Measurements from ENCODE around the gene UNC5CL.
A peak's percentile ranks its signal among the peaks of the same experiment; 100 is the strongest.

Gene UNC5CL, protein sequence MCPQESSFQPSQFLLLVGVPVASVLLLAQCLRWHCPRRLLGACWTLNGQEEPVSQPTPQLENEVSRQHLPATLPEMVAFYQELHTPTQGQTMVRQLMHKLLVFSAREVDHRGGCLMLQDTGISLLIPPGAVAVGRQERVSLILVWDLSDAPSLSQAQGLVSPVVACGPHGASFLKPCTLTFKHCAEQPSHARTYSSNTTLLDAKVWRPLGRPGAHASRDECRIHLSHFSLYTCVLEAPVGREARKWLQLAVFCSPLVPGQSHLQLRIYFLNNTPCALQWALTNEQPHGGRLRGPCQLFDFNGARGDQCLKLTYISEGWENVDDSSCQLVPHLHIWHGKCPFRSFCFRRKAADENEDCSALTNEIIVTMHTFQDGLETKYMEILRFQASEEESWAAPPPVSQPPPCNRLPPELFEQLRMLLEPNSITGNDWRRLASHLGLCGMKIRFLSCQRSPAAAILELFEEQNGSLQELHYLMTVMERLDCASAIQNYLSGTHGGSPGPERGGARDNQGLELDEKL

DNA sequence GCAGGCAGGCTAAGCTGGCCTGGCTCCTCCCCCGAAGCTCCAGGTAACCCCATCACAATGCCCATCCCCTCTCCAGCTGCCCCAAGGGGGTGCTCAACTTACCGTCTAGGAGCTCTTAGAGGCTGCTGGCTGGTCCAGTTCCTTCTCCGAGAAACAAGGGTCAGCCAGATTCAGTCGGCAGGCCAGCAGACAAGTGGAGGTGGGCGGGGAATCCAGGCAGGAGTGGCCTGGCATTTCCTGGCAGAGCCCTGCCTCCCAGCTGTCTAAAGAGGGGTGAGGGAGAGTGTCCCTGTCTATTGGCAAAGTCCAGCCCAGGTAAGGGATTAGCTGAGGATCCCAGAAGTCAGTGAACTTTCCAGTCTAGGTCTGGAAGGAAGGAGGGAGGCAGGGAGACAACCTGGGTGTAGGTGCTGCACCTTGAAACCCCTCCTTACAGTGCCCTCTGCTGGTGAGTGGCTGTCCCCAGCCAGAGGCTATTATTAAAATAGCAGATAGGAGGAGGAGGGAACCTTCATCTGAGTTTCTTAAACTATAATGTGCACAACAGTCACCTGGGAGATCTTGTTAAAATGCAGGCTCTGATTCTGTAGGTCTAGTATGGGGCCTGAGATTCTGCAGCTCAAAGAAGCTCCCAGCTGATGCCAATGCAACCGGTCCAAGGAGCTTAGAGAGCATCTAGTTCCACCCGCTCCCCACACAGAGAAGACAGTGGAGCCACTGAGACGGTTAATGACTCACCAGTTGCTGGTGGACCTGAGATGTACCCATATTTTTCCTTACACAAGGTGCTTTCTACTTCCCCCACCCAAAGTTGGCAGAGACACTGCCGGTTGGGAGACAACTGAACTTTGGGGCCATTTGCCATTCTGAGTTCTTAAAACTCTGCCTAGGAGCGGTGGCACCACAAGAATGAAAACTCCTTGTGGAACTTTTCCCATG is at the start of gene UNC5CL:
Gene UNC5CL, minus strand, starts transcription at position 162 of the 939 bp plus-strand sequence. CDS start 4,147 bp downstream, outside the sequence.
- peak; percentile 42 to 46 for DNase-seq

- DNase-seq = no peak
These were observed 49.4 kb upstream of the UNC5CL start for GRCh38 chr6:41088451-41088850.

GRCh38 chr6:41085182-41085581 is 46.2 kb upstream of the UNC5CL start:
- DNase-seq = no peak

DNA sequence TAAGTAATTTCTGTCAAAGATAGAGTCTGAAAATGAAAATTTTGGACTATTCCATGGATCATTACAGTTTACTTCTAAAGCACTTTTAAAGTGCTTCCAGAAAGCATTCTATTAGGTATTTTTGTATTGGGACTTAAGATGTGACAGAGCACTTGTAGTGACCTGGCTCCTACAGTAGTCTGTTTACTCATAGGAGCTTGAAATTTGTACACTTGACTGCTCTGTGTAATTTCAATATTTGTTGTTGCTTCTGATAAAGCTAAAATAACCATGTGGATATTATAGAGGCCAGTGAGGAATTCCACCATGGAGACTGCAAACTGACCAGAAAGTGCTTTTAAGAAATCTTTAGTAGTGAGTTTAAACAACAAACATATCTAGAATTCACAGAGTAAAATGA is 44.1 kb upstream of the UNC5CL start:
- no peak for DNase-seq

DNA sequence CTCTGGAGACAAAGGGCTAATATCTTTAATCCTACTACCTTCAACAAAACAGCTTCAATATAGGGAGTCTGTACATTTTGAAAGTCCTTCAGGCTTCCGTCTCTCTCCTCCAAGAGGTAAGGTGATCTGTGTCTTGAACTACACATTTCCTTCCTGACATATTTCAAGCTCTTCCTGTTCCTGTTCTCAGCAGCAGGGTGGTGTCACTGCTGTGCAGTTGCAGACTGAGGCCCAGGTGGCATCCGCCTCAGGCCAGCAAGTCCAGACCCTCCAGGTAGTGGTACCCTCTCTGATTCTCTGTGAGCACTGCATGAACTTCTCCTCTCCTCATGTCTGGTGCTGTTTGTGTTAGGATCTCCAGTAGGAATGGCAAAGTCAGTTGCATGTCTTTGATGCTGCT is 41.6 kb upstream of the UNC5CL start:
- DNase-seq = no peak

GRCh38 chr6:41079080-41079479 is 40.1 kb upstream of the UNC5CL start:
- no peak for DNase-seq

GRCh38 chr6:41078101-41078500 is 39.1 kb upstream of the UNC5CL start:
- no peak for DNase-seq

DNA sequence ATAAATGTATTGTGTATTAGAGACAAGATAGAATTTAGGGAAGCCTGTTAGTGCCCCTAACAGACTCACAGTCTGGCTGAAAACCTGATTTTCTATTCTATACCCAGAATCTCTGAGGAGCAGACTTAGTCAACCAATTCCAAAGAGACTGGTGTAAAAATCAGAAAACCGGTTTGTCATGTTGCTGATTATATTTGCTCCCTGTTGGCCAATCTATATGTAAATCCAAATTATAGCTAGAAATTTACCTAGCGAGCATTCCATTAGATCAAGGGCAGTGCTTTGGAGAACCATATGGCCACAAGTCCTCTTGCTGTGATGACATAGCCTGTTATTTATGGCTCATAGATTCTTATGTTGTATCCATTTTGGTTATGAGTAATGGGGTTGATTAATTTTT is 38.5 kb upstream of the UNC5CL start:
- no peak for DNase-seq

GRCh38 chr6:41075651-41076626 is 36.9 kb upstream of the UNC5CL start:
- DNase-seq = no peak

GRCh38 chr6:41074692-41075436 is 35.8 kb upstream of the UNC5CL start:
- DNase-seq = no peak

- DNase-seq = no peak
These were observed 35.1 kb upstream of the UNC5CL start for GRCh38 chr6:41073968-41074691.

GRCh38 chr6:41073203-41073967 is 34.4 kb upstream of the UNC5CL start:
- peak; percentile 78 to 80 for DNase-seq

DNA sequence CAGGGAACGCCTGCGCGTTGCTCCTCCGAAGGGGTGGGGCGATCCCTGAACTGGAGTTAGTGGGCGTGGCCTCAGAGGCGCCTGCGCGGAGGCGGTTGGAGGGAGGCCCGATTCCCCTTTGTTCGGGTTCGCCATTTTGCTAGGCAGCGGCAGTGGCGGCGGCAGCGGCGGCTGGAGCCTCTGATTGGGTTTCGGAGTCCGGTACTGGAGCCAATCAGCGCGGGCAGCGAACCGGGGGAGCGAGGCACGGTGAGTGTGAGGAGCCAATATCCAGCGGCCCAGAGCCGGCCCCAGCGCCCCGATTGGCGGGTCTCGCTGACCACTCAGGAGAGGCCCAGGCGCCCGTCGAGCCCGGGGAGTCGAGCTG is 33.8 kb upstream of the UNC5CL start, which contains the start of gene NFYA:
Gene NFYA, plus strand, starts transcription at position 139 of the 367 bp plus-strand sequence. CDS start 6,116 bp downstream, outside the sequence.
- DNase-seq = peak in 1 of 2 experiments; percentile 99

- peak; percentile 99 for DNase-seq
These were observed 33.2 kb upstream of the UNC5CL start, which contains the start of gene OARD1 for GRCh38 chr6:41071923-41072835. Gene OARD1 (minus strand): TSS chr6:41072356. CDS start chr6:41071634, 722 bp downstream.

- no peak for DNase-seq
These were observed 32.5 kb upstream of the UNC5CL start for GRCh38 chr6:41071501-41071922.

DNA sequence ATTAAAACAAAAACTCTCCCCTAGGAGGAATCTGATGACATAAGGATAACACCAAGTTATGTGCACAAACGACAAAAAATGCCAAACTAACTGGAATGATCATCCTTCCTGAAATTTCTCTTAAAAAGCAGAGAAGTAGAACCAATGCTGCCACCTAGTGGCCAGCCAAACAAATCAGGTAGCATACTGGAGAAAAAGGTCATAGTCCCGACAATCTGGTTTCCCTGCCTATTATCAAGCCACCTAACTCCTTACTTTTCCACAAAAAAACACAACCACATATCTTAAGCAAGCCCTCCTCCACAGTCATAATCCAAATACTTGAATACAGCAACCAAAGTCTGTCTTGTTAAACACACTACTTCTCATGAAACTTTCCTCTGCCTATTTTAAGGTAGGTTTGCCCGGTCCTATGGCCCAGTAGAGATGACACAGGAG is 27.9 kb upstream of the UNC5CL start:
- peak; percentile 47 to 63 for DNase-seq

GRCh38 chr6:41065550-41066026 is 26.6 kb upstream of the UNC5CL start:
- no peak for DNase-seq

DNA sequence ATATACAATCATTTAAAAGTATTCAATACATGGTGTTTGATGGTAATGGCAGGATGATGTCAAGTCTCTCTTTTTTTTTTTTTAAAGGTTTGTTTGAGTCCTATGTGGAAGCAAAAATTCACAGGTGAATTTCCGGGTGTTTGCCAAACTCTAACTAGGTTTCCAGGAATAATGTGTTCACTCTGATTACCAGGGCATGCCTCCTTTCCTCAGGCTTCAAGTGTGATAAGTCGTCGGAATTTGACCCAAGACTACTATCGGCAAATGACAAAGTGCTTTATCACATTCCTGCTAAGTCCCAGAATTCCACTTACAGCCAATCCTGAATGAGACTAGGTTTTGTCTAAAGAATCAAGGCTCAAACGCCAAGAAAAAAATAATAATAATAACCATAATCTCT is 25.8 kb upstream of the UNC5CL start:
- DNase-seq = no peak

Data from stimulated activated CD4-positive, alpha-beta T cell treated with anti-CD3 and anti-CD28 coated beads, Interleukin-4, amount 100 ng/mL, for 4 hours (primary cell).